Vagina (tissue), 2 donors: ENCODE results near the gene HSPB1.
A peak's percentile ranks its signal among the peaks of the same experiment; 100 is the strongest.

Source experiments
- CTCF ChIP-seq, 3 experiments: fragments of 450-650 bp in 2 of 3; fragments of 200-600 bp in 1 of 3; sonication (generic) in 1 of 3; IDR thresholded peaks; one replicate each; pipeline ENCODE4 v1.5.1; 2017 to 2019; ENCODE audit warnings: antibody characterized with exemption in 3 of 3, mild to moderate bottlenecking in 2 of 3, moderate library complexity in 2 of 3
- POLR2A ChIP-seq, 2 donors: fragments of 450-650 bp; IDR thresholded peaks; one replicate each; pipeline ENCODE4 v1.6.1; 2017; ENCODE audit warnings: antibody characterized with exemption in 2 of 2, mild to moderate bottlenecking in 2 of 2, moderate library complexity in 2 of 2
- POLR2AphosphoS5 ChIP-seq, 2 donors: sonication (generic); formaldehyde crosslinking; IDR thresholded peaks; one replicate each; pipeline ENCODE4 v1.9.0; 2017; ENCODE audit warnings: antibody characterized with exemption in 2 of 2, mild to moderate bottlenecking in 2 of 2, low read depth in 1 of 2; ENCODE audit not compliant: insufficient read depth in 1 of 2

- TF ChIP-seq POLR2A (IDR thresholded peaks at IDR 0.05) (no peak), CTCF (IDR thresholded peaks at IDR 0.05) (no peak), POLR2AphosphoS5 (IDR thresholded peaks at IDR 0.05; ENCODE audit: insufficient read depth in 1 of 2, low read depth in 1 of 2) (peak; percentile 57 to 79)
These were observed 2.5 kb downstream of the HSPB1 start for GRCh38 chr7:76304888-76305375.
